SK-N-SH (cell line): ENCODE data around the gene CENPS.

Source experiments
- POLR2AphosphoS5 ChIP-seq: IDR thresholded peaks from 2 replicates; pipeline ENCODE4 v1.6.1; 2012; ENCODE audit warnings: low read depth, low read length
- RFX5 ChIP-seq: IDR thresholded peaks from 2 replicates; pipeline ENCODE4 v1.6.1; 2012; ENCODE audit warnings: mild to moderate bottlenecking, improper control_type of control experiment, low read length

DNA sequence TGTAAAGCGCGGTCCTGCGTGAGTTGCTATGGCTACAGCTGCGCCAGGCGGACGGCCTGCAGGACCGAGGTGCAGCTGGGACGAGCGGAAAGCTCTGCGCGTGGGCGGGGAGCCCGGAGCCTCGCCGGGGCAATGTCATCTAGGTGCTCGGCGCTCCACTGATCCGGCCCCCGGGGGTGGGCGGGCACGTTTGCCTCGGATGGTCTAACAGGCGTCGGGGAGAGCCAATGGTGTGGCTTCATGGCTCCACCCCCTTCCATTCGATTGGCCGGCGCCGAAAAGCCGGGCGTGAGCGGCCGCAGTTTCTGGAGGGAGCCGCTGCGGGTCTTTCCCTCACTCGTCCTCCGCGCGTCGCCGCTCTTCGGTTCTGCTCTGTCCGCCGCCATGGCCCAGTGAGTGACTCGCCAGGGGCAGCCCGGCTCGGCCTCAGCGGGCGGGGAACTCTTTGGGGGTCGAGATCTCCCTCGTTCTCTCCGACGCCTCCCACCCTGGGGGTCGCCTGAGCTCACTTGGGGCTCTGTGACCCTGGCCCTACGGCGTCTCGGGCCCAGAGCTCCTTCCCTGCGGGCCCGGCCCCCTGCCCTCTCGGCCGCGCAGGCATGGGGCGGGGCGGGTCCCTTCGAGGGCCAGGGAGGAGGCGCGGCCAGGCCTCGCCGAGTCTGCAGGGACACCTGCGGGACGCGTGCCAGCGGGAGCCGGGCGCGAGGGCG, 31.3 kb upstream of the CENPS start, which contains the start of gene PGD:
- TF ChIP-seq POLR2AphosphoS5 (peak; percentile 94), RFX5 (no peak)
